ENCODE measurements around the gene ZSWIM6. TPM values are rescaled to one million over a fixed set of nuclear protein-coding genes. Genes with fewer than 3 reads are reported as not detected.
"Not testable (repeated sequence)": the region's sequence is repeated elsewhere in the genome, so short reads cannot be mapped to it uniquely, and the experiment has no call there.

Gene ZSWIM6
- total RNA-seq, 2 donors from 2014 or later: 10.6 to 18.8 TPM

DNA sequence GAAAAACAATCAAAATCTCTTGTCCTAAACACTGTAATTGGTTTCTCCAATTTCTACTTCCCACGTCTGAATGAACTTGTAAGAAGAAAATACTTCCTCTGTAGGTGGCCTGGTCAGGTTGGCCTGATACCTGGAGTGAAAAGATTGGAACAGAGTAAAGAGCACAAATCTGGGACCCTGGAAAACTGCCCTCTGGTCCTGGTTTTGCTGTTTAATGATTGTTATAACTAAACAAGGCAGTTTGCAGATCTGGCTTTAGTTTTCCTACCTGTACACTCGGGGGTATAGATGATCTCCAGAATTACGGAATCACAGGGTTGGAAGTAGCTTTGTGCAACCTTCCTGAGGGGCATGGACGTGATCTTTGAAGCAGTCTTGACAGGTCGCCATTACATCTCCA, 67.6 kb downstream of the ZSWIM6 start:
- DNase-seq (ENCODE audit: low spot score) (no peak), ATAC-seq (ENCODE audit: insufficient number of reproducible peaks, low FRiP score, low read depth) (no peak)
- Histone ChIP-seq H3K27me3 (replicated peaks; ENCODE audit: insufficient read depth) (no peaks in the 10 kb centered on the region), H3K4me3 (no peak overlapping the region), H3K4me1 (ENCODE audit: control insufficient read depth in 1 of 2, low read depth in 2 of 2) (peaks cover 15 to 21% of the 10 kb centered on the region in 2 donors), H3K9me3 (no peaks in the 10 kb centered on the region), H3K27ac (no peak overlapping the region), H3K36me3 (no peaks in the 10 kb centered on the region)
- TF ChIP-seq, protein P1, sequence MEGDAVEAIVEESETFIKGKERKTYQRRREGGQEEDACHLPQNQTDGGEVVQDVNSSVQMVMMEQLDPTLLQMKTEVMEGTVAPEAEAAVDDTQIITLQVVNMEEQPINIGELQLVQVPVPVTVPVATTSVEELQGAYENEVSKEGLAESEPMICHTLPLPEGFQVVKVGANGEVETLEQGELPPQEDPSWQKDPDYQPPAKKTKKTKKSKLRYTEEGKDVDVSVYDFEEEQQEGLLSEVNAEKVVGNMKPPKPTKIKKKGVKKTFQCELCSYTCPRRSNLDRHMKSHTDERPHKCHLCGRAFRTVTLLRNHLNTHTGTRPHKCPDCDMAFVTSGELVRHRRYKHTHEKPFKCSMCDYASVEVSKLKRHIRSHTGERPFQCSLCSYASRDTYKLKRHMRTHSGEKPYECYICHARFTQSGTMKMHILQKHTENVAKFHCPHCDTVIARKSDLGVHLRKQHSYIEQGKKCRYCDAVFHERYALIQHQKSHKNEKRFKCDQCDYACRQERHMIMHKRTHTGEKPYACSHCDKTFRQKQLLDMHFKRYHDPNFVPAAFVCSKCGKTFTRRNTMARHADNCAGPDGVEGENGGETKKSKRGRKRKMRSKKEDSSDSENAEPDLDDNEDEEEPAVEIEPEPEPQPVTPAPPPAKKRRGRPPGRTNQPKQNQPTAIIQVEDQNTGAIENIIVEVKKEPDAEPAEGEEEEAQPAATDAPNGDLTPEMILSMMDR (IDR thresholded peaks at IDR 0.05): no peak

DNA sequence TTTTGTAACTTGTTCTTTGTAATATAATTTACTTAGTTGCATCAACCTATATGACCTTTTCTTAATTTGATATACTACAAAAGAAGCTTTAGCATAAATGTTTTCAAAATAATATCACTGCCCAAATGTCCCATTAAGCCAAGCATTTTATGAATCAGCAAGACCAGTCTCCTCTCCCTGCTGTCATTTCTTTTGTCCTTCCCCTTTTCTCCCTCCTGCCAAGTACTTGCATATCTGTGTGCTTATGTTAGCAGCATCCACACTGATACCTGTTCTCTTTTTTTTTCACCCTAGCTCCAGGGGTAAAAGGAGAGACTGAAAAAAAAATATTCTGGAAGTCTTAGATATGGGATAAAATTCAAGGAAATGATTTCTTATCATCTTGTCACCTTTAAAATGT, 69.7 kb downstream of the ZSWIM6 start:
- Histone ChIP-seq H3K36me3 (no peaks in the 10 kb centered on the region), H3K27ac (no peak overlapping the region), H3K4me3 (no peak overlapping the region), H3K9me3 (no peaks in the 10 kb centered on the region), H3K27me3 (replicated peaks; ENCODE audit: insufficient read depth) (no peaks in the 10 kb centered on the region), H3K4me1 (ENCODE audit: control insufficient read depth in 1 of 2, low read depth in 2 of 2) (peaks cover 14 to 20% of the 10 kb centered on the region in 2 donors)
- TF ChIP-seq, protein P1 (IDR thresholded peaks at IDR 0.05): no peak
- no peak for ATAC-seq (ENCODE audit: insufficient number of reproducible peaks, low FRiP score, low read depth)
- no peak for DNase-seq (ENCODE audit: low spot score)

DNA sequence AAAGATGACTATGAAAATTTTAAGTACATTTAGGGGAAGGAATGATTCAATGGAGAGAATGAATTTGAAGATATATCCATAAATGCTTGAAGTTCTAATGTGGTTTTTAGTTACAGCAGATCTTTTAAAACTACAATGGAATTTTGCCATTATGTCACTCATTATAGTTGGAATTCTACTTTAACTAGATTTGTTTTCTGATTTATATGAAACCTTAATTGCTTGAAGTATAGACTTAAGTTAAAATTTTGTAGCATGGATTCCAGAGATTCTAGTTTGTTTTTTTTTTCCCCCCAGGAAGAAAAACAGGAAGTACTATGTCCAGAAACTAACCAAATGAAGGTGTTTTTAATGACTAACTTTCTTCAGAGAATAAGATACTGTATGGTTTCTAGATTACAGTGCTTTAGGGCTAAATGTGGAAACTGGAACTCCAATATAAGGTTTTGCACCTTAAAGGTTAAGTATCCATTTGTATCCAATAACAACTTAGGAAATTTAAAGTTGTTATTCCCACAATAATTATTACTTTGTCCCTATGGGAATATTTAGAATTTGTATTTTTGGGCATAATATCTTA, 70.3 kb downstream of the ZSWIM6 start:
- Histone ChIP-seq H3K4me3 (no peak overlapping the region), H3K36me3 (no peaks in the 10 kb centered on the region), H3K27me3 (replicated peaks; ENCODE audit: insufficient read depth) (no peaks in the 10 kb centered on the region), H3K27ac (no peak overlapping the region), H3K4me1 (ENCODE audit: control insufficient read depth in 1 of 2, low read depth in 2 of 2) (peaks cover 8 to 14% of the 10 kb centered on the region in 2 donors), H3K9me3 (no peaks in the 10 kb centered on the region)
- ATAC-seq (ENCODE audit: insufficient number of reproducible peaks, low FRiP score, low read depth): no peak
- TF ChIP-seq, protein P1 (IDR thresholded peaks at IDR 0.05): no peak
- no peak for DNase-seq (ENCODE audit: low spot score)

DNA sequence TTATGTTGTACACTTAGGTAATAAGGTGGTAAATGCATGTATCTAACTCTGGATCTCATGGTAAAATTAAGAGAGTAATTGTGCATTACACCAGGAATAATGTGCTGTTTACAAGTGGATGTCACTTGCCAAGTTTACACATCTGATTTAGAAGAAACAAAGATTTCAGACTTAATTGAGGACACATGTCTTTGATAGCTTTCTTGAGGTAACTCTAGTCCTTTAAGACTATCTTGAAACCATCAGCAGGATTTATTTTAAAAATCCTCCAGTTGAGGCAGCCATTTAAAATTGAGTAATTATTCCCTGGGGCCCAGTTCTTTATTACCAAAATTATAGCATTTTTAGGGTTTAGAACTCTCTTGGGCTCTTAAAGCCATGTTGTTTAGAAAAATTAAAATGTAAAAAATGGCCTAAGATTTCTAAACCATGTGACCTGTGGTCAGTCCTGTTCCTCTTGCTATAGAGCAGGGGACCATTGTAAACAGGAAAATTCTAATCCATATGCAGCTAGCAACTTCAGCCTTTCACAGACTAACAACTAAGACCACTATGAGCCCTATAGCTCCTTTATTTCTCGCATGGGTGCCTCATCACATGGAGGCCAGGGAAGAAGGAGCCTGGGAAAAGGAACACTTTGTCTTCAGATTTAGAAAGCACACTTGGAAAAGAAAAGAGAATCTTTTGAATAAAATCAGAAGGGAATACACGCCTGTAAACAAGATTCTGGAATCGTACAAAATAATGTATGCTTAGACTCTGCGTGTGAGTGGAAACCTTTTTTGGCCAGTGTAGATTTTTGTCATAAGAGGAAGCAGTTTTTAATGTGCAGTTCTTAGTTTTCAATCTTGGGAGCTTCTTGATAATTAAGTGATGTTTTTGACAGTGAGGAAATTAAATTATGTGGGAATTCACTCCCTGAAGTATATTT, 71.2 kb downstream of the ZSWIM6 start:
- H3K9me3 ChIP-seq: no peaks in the 10 kb centered on the region
- H3K4me1 ChIP-seq (ENCODE audit: control insufficient read depth in 1 of 2, low read depth in 2 of 2): peaks cover 11 to 18% of the 10 kb centered on the region in 2 donors
- TF ChIP-seq, protein P1 (IDR thresholded peaks at IDR 0.05): no peak
- DNase-seq (ENCODE audit: low spot score) (no peak), ATAC-seq (ENCODE audit: insufficient number of reproducible peaks, low FRiP score, low read depth) (no peak)
- H3K27me3 ChIP-seq (replicated peaks; ENCODE audit: insufficient read depth): no peaks in the 10 kb centered on the region
- no peaks in the 10 kb centered on the region for H3K36me3 ChIP-seq
- H3K4me3 ChIP-seq: no peak overlapping the region
- H3K27ac ChIP-seq: no peak overlapping the region

DNA sequence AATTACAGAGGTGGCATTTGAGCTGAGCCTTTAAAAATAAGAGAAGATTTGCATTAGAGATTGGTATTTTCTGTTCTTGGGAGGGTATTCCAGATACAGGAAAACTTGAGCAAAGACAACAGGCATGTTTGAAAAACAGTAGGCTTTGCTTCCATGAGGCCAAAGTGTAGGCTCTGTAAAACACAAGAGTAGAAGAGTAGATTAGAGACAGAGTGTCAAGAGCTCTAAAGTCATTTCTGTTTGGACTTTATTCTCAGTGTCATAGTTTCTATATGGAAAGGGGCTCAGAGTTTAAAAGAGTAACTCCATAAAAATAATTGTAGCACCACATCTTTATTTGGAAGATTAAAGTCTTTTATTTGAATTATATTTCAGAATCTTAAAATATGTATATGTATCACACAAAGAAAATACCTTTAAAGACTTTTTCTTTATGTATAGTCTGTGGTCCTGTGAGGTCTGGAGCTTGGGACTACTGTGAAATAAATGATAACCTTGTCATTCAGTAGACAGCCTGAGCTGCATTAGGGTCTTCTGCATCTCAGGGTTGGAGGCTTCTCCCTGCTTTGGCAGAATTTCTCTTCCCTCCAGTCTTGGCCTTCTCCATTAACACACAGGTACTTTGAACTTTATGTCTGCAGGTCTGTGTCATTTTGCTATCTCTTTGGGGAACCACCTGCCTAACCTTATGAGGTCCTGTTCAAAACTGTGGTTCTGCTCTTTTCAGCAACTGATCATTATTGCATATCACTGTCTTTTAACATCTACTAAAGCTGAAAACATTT, 73.6 kb downstream of the ZSWIM6 start:
- Histone ChIP-seq H3K27me3 (replicated peaks; ENCODE audit: insufficient read depth) (no peaks in the 10 kb centered on the region), H3K27ac (no peak overlapping the region), H3K9me3 (no peaks in the 10 kb centered on the region), H3K36me3 (no peaks in the 10 kb centered on the region), H3K4me1 (ENCODE audit: control insufficient read depth in 1 of 2, low read depth in 2 of 2) (peaks cover 27 to 28% of the 10 kb centered on the region in 2 donors), H3K4me3 (no peak overlapping the region)
- ATAC-seq (ENCODE audit: insufficient number of reproducible peaks, low FRiP score, low read depth) (no peak), DNase-seq (ENCODE audit: low spot score) (no peak)
- TF ChIP-seq, protein P1 (IDR thresholded peaks at IDR 0.05): no peak

DNA sequence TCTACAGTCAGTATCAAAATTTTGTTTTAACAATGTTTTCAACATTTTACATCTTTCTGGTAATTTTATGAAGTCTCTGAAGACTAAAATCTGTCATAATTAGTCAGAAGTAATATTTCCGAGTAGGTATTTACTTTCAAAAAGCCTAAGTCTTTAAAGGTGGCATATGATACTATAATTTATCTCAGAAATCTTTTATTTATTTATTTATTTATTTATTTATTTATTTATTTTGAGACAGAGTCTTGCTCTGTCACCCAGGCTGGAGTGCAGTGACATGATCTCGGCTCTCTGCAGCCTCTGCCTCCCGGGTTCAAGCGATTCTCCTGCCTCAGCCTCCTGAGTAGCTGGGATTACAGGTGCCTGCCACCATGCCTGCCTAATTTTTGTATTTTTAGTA, 74.4 kb downstream of the ZSWIM6 start:
- not testable (repeated sequence) for H3K27ac ChIP-seq; H3K4me3 ChIP-seq; ATAC-seq (ENCODE audit: insufficient number of reproducible peaks, low FRiP score, low read depth); H3K36me3 ChIP-seq; DNase-seq (ENCODE audit: low spot score); H3K9me3 ChIP-seq; H3K27me3 ChIP-seq (replicated peaks; ENCODE audit: insufficient read depth)
- peaks cover 27% of the 10 kb centered on the region in 2 donors for H3K4me1 ChIP-seq (ENCODE audit: control insufficient read depth in 1 of 2, low read depth in 2 of 2)

Data from thoracic aorta (tissue), 2 donors.